Trophoblast cell (in vitro differentiated cells and primary cell): Measurements from ENCODE around the gene PRB2.

Experiments
- DNase-seq, 2 donors: peaks; one replicate each; pipeline ENCODE4 v3.0.0-alpha.2; 2016
- H2AFZ ChIP-seq: 2 replicates; pipeline ENCODE4 v1.6.1; 2013; ENCODE audit warnings: low read length, moderate library complexity, mild to moderate bottlenecking; ENCODE audit not compliant: insufficient read depth, poor library complexity
- H2AK5ac ChIP-seq: 2 replicates; pipeline ENCODE4 v1.6.1; 2013; ENCODE audit warnings: mild to moderate bottlenecking, low read length
- H2BK120ac ChIP-seq: 2 replicates; pipeline ENCODE4 v1.6.1; 2013; ENCODE audit warnings: low read length, mild to moderate bottlenecking, moderate library complexity; ENCODE audit not compliant: insufficient read depth, poor library complexity
- H2BK12ac ChIP-seq: 2 replicates; pipeline ENCODE4 v1.6.1; 2013; ENCODE audit warnings: mild to moderate bottlenecking, low read length, moderate library complexity
- H2BK5ac ChIP-seq: 2 replicates; pipeline ENCODE4 v1.6.1; 2013; ENCODE audit warnings: low read length, low read depth, moderate library complexity, mild to moderate bottlenecking; ENCODE audit not compliant: poor library complexity
- H3K14ac ChIP-seq: 2 replicates; pipeline ENCODE4 v1.6.1; 2013; ENCODE audit warnings: mild to moderate bottlenecking, low read length
- H3K18ac ChIP-seq: 2 replicates; pipeline ENCODE4 v1.6.1; 2013; ENCODE audit warnings: mild to moderate bottlenecking, low read length
- H3K23ac ChIP-seq: 2 replicates; pipeline ENCODE4 v1.6.1; 2013; ENCODE audit warnings: low read length
- H3K27ac ChIP-seq: 2 replicates; pipeline ENCODE4 v1.5.1; 2013; ENCODE audit warnings: low read depth, mild to moderate bottlenecking, inconsistent platforms, low read length, moderate library complexity
- H3K27me3 ChIP-seq: 2 replicates; pipeline ENCODE4 v1.6.1; 2013; ENCODE audit warnings: inconsistent platforms, mild to moderate bottlenecking, low read length, moderate library complexity; ENCODE audit not compliant: insufficient read depth
- H3K36me3 ChIP-seq, 2 experiments: 1 replicate in 1 of 2; 2 replicates in 1 of 2; pipeline ENCODE4 v1.6.1; 2013; ENCODE audit warnings: low read length in 2 of 2, mild to moderate bottlenecking in 2 of 2, moderate library complexity in 1 of 2; ENCODE audit not compliant: insufficient read depth in 2 of 2, control insufficient read depth in 1 of 2
- H3K4ac ChIP-seq: 2 replicates; pipeline ENCODE4 v1.6.1; 2013; ENCODE audit warnings: low read depth, mild to moderate bottlenecking, low read length, moderate library complexity
- H3K4me1 ChIP-seq, 2 experiments: 1 replicate in 1 of 2; 2 replicates in 1 of 2; pipeline ENCODE4 v1.6.1; 2013; ENCODE audit warnings: low read length in 2 of 2, mild to moderate bottlenecking in 2 of 2, moderate library complexity in 1 of 2; ENCODE audit not compliant: insufficient read depth in 2 of 2, control insufficient read depth in 1 of 2
- H3K4me2 ChIP-seq: 2 replicates; pipeline ENCODE4 v1.6.1; 2013; ENCODE audit warnings: inconsistent platforms, mild to moderate bottlenecking, low read length, moderate library complexity
- H3K4me3 ChIP-seq: 2 replicates; pipeline ENCODE4 v1.5.1; 2013; ENCODE audit warnings: mild to moderate bottlenecking, low read depth, low read length, inconsistent platforms
- H3K79me1 ChIP-seq: one replicate; pipeline ENCODE4 v1.6.1; 2013; ENCODE audit warnings: low read length
- H3K79me2 ChIP-seq: 2 replicates; pipeline ENCODE4 v1.6.1; 2013; ENCODE audit warnings: low read length, mild to moderate bottlenecking; ENCODE audit not compliant: control insufficient read depth, insufficient read depth, poor library complexity
- H3K9ac ChIP-seq: 2 replicates; pipeline ENCODE4 v1.6.1; 2013; ENCODE audit warnings: mild to moderate bottlenecking, low read length
- H3K9me3 ChIP-seq: 2 replicates; pipeline ENCODE4 v1.6.1; 2013; ENCODE audit warnings: low read depth, mild to moderate bottlenecking, control low read depth, inconsistent platforms, low read length; ENCODE audit not compliant: insufficient read depth
- H4K12ac ChIP-seq: 2 replicates; pipeline ENCODE4 v1.6.1; 2013; ENCODE audit warnings: low read depth, mild to moderate bottlenecking, low read length, moderate library complexity
- H4K8ac ChIP-seq: 2 replicates; pipeline ENCODE4 v1.6.1; 2013; ENCODE audit warnings: low read depth, mild to moderate bottlenecking, low read length, moderate library complexity
- H4K91ac ChIP-seq: one replicate; pipeline ENCODE4 v1.6.1; 2013; ENCODE audit warnings: low read depth, mild to moderate bottlenecking, low read length, moderate library complexity
- WGBS: extraction: QIAGEN DNeasy Blood & Tissue Kit; methylation state at CpG from one replicate; pipeline ENCODE4 v1.1.7; 2013; ENCODE audit warnings: missing lambda C conversion rate; ENCODE audit not compliant: insufficient read length, insufficient coverage; ENCODE audit errors: extremely low coverage; 5-methylcytosine and 5-hydroxymethylcytosine counted together

PRB2 gene

GRCh38 chr12:11427341-11427740 is 32.0 kb upstream of the PRB2 start:
- no peak overlapping the region for H3K4me3 ChIP-seq
- no peak overlapping the region for H3K27ac ChIP-seq
- H2BK5ac ChIP-seq: no peak overlapping the region
- H3K79me1 ChIP-seq: no peaks in the 10 kb centered on the region
- H4K8ac ChIP-seq: no peak overlapping the region
- H2BK12ac ChIP-seq: no peak overlapping the region
- no peak overlapping the region for H3K18ac ChIP-seq
- no peak overlapping the region for H3K14ac ChIP-seq
- H2AK5ac ChIP-seq: no peak overlapping the region
- no peak overlapping the region for H4K91ac ChIP-seq
- no peak overlapping the region for H2BK120ac ChIP-seq
- H3K9ac ChIP-seq: no peak overlapping the region
- no peaks in the 10 kb centered on the region for H3K27me3 ChIP-seq
- H4K12ac ChIP-seq: no peak overlapping the region
- H3K4me2 ChIP-seq: no peak overlapping the region
- H3K79me2 ChIP-seq: no peaks in the 10 kb centered on the region
- H3K9me3 ChIP-seq: no peaks in the 10 kb centered on the region
- H3K4ac ChIP-seq: no peak overlapping the region
- no peaks in the 10 kb centered on the region for H3K4me1 ChIP-seq
- no peaks in the 10 kb centered on the region for H3K36me3 ChIP-seq
- no peak for DNase-seq
- no peak overlapping the region for H3K23ac ChIP-seq
- H2AFZ ChIP-seq: no peak overlapping the region
- WGBS: no CpG with 5 or more reads among the region's 1 CpG

GRCh38 chr12:11412731-11413130 is 17.4 kb upstream of the PRB2 start:
- Histone ChIP-seq H3K27ac (no peak overlapping the region), H3K79me2 (no peaks in the 10 kb centered on the region), H3K14ac (no peak overlapping the region), H3K9ac (no peak overlapping the region), H3K18ac (no peak overlapping the region), H2BK120ac (no peak overlapping the region), H4K91ac (no peak overlapping the region), H3K36me3 (no peaks in the 10 kb centered on the region), H3K27me3 (no peaks in the 10 kb centered on the region), H2BK5ac (no peak overlapping the region), H3K79me1 (no peaks in the 10 kb centered on the region), H2AFZ (no peak overlapping the region), H3K9me3 (peaks cover 4% of the 10 kb centered on the region), H2AK5ac (no peak overlapping the region), H3K4ac (no peak overlapping the region), H3K23ac (no peak overlapping the region), H3K4me3 (no peak overlapping the region), H4K12ac (no peak overlapping the region), H3K4me2 (no peak overlapping the region), H2BK12ac (no peak overlapping the region), H3K4me1 (no peaks in the 10 kb centered on the region), H4K8ac (no peak overlapping the region)
- DNase-seq: no peak

- no peaks in the 10 kb centered on the region for H3K36me3 ChIP-seq
- no peaks in the 10 kb centered on the region for H3K9me3 ChIP-seq
- H3K79me1 ChIP-seq: no peaks in the 10 kb centered on the region
- no peak overlapping the region for H3K18ac ChIP-seq
- H3K9ac ChIP-seq: no peak overlapping the region
- H2AK5ac ChIP-seq: no peak overlapping the region
- no peak overlapping the region for H3K4ac ChIP-seq
- H4K8ac ChIP-seq: no peak overlapping the region
- H2BK120ac ChIP-seq: no peak overlapping the region
- H3K79me2 ChIP-seq: no peaks in the 10 kb centered on the region
- no peaks in the 10 kb centered on the region for H3K27me3 ChIP-seq
- no peak overlapping the region for H3K4me2 ChIP-seq
- no peak overlapping the region for H4K12ac ChIP-seq
- no peak overlapping the region for H3K14ac ChIP-seq
- no peak overlapping the region for H3K23ac ChIP-seq
- no peak for DNase-seq
- no peak overlapping the region for H3K4me3 ChIP-seq
- H4K91ac ChIP-seq: no peak overlapping the region
- H2BK5ac ChIP-seq: no peak overlapping the region
- no peaks in the 10 kb centered on the region for H3K4me1 ChIP-seq
- H3K27ac ChIP-seq: no peak overlapping the region
- H2BK12ac ChIP-seq: no peak overlapping the region
- WGBS: no CpG with 5 or more reads among the region's 6 CpGs
- H2AFZ ChIP-seq: no peak overlapping the region
Measured at GRCh38 chr12:11408096-11408495, 12.7 kb upstream of the PRB2 start.

GRCh38 chr12:11397366-11397765 is 2.0 kb upstream of the PRB2 start:
- peaks cover 0 to 2% of the 10 kb centered on the region in 2 experiments for H3K4me1 ChIP-seq

More at GRCh38 chr12:11397366-11397765, 2.0 kb upstream of the PRB2 start:
- no peak overlapping the region for H4K12ac ChIP-seq
- H2BK12ac ChIP-seq: no peak overlapping the region
- no peak overlapping the region for H2AK5ac ChIP-seq
- DNase-seq: peak in 1 of 2 donors; percentile 10
- no CpG with 5 or more reads among the region's 1 CpG for WGBS
- H3K23ac ChIP-seq: no peak overlapping the region
- no peak overlapping the region for H3K4me2 ChIP-seq
- no peaks in the 10 kb centered on the region for H3K9me3 ChIP-seq
- no peak overlapping the region for H2AFZ ChIP-seq
- H3K27ac ChIP-seq: peak overlapping the region; percentile 54
- no peak overlapping the region for H4K8ac ChIP-seq
- H3K27me3 ChIP-seq: no peaks in the 10 kb centered on the region
- H2BK5ac ChIP-seq: no peak overlapping the region
- no peak overlapping the region for H2BK120ac ChIP-seq
- no peaks in the 10 kb centered on the region for H3K79me2 ChIP-seq
- no peak overlapping the region for H3K4me3 ChIP-seq
- H3K9ac ChIP-seq: no peak overlapping the region
- H3K14ac ChIP-seq: no peak overlapping the region
- no peak overlapping the region for H3K4ac ChIP-seq
- peak overlapping the region; percentile 48 for H4K91ac ChIP-seq
- no peaks in the 10 kb centered on the region for H3K36me3 ChIP-seq
- no peaks in the 10 kb centered on the region for H3K79me1 ChIP-seq
- no peak overlapping the region for H3K18ac ChIP-seq
